ENCODE data around the gene MAGI2.

The MAGI2 gene

GRCh38 chr7:79357101-79357500 lies 96.4 kb downstream of the MAGI2 start:
- H3K27ac ChIP-seq = no peak overlapping the region
- in situ Hi-C loops (cut with HindIII; ENCODE audit: low pct_ligation_motif_present, low sequenced_read_pairs) = no loop called here
- H3K27me3 ChIP-seq (replicated peaks) = no peaks in the 10 kb centered on the region
- no peaks in the 10 kb centered on the region for H3K36me3 ChIP-seq (replicated peaks)
- DNase-seq = no peak
- TF ChIP-seq CTCF (IDR thresholded peaks at IDR 0.05; ENCODE audit: low read depth, low read length, missing control alignments) = no peak
- no peak overlapping the region for H3K4me3 ChIP-seq (ENCODE audit: low read depth, low read length)

- no peak for TF ChIP-seq CTCF (IDR thresholded peaks at IDR 0.05; ENCODE audit: low read depth, low read length, missing control alignments)
- in situ Hi-C loops (cut with HindIII; ENCODE audit: low pct_ligation_motif_present, low sequenced_read_pairs) = no loop called here
- no peak overlapping the region for H3K27ac ChIP-seq
- no peaks in the 10 kb centered on the region for H3K36me3 ChIP-seq (replicated peaks)
- no peak for DNase-seq
- H3K4me3 ChIP-seq (ENCODE audit: low read depth, low read length) = no peak overlapping the region
- no peaks in the 10 kb centered on the region for H3K27me3 ChIP-seq (replicated peaks)
Observed at GRCh38 chr7:79353720-79354468, 99.6 kb downstream of the MAGI2 start.

- no peaks in the 10 kb centered on the region for H3K36me3 ChIP-seq (replicated peaks)
- no peak overlapping the region for H3K27ac ChIP-seq
- no peak overlapping the region for H3K4me3 ChIP-seq (ENCODE audit: low read depth, low read length)
- H3K27me3 ChIP-seq (replicated peaks) = no peaks in the 10 kb centered on the region
- in situ Hi-C loops (cut with HindIII; ENCODE audit: low pct_ligation_motif_present, low sequenced_read_pairs) = no loop called here
- TF ChIP-seq CTCF (IDR thresholded peaks at IDR 0.05; ENCODE audit: low read depth, low read length, missing control alignments) = no peak
- no peak for DNase-seq
Observed at GRCh38 chr7:79352323-79352722, 101.1 kb downstream of the MAGI2 start.

- no peaks in the 10 kb centered on the region for H3K27me3 ChIP-seq (replicated peaks)
- TF ChIP-seq CTCF (IDR thresholded peaks at IDR 0.05; ENCODE audit: low read depth, low read length, missing control alignments) = no peak
- H3K27ac ChIP-seq = no peak overlapping the region
- in situ Hi-C loops (cut with HindIII; ENCODE audit: low pct_ligation_motif_present, low sequenced_read_pairs) = no loop called here
- no peaks in the 10 kb centered on the region for H3K36me3 ChIP-seq (replicated peaks)
- DNase-seq = no peak
- no peak overlapping the region for H3K4me3 ChIP-seq (ENCODE audit: low read depth, low read length)
Observed at GRCh38 chr7:79347351-79347750, 106.1 kb downstream of the MAGI2 start.

GRCh38 chr7:79341902-79342301 lies 111.6 kb downstream of the MAGI2 start:
- DNase-seq = no peak
- in situ Hi-C loops (cut with HindIII; ENCODE audit: low pct_ligation_motif_present, low sequenced_read_pairs) = no loop called here
- H3K27ac ChIP-seq = no peak overlapping the region
- no peaks in the 10 kb centered on the region for H3K27me3 ChIP-seq (replicated peaks)
- H3K4me3 ChIP-seq (ENCODE audit: low read depth, low read length) = no peak overlapping the region
- TF ChIP-seq CTCF (IDR thresholded peaks at IDR 0.05; ENCODE audit: low read depth, low read length, missing control alignments) = no peak
- no peaks in the 10 kb centered on the region for H3K36me3 ChIP-seq (replicated peaks)

- no peak for DNase-seq
- no peaks in the 10 kb centered on the region for H3K36me3 ChIP-seq (replicated peaks)
- TF ChIP-seq CTCF (IDR thresholded peaks at IDR 0.05; ENCODE audit: low read depth, low read length, missing control alignments) = no peak
- H3K27ac ChIP-seq = no peak overlapping the region
- in situ Hi-C loops (cut with HindIII; ENCODE audit: low pct_ligation_motif_present, low sequenced_read_pairs) = no loop called here
- no peak overlapping the region for H3K4me3 ChIP-seq (ENCODE audit: low read depth, low read length)
- H3K27me3 ChIP-seq (replicated peaks) = no peaks in the 10 kb centered on the region
Observed at GRCh38 chr7:79340212-79340611, 113.3 kb downstream of the MAGI2 start.
